HFFc6 (cell line): ENCODE results near the gene CLCN6. TPM values are rescaled to one million over a fixed set of nuclear protein-coding genes. Genes with fewer than 3 reads are reported as not detected.

Source experiments
- DNase-seq: peaks from one replicate; pipeline ENCODE4 v3.0.0-alpha.2; 2018
- H3K27ac Mint-ChIP-seq: 2 replicates; pipeline ENCODE4 v1.8.0; 2020; ENCODE audit warnings: mild to moderate bottlenecking, mixed read lengths
- H3K27me3 Mint-ChIP-seq: 2 replicates; pipeline ENCODE4 v1.8.0; 2021; ENCODE audit warnings: mild to moderate bottlenecking, moderate library complexity, mixed read lengths; ENCODE audit not compliant: insufficient read depth
- H3K36me3 Mint-ChIP-seq: 2 replicates; pipeline ENCODE4 v1.8.0; 2021; ENCODE audit warnings: low read depth, mixed read lengths
- H3K4me1 Mint-ChIP-seq: 2 replicates; pipeline ENCODE4 v1.8.0; 2020; ENCODE audit warnings: low read depth, mixed read lengths
- H3K4me3 Mint-ChIP-seq: 2 replicates; pipeline ENCODE4 v1.8.0; 2020; ENCODE audit warnings: mild to moderate bottlenecking, moderate library complexity, mixed read lengths
- H3K9me3 Mint-ChIP-seq: 2 replicates; pipeline ENCODE4 v1.8.0; 2020; ENCODE audit warnings: mild to moderate bottlenecking, mixed read lengths
- total RNA-seq, 6 experiments: library from RNA; stranded (reverse); fragmentation: NEBNext Ultra II Directional; extraction: Animal tissue kit (Norgen Biotek cat#: 25700); gene quantifications; 2 replicates in 1 of 6; 3 replicates in 5 of 6; pipeline ENCODE4 v1.2.3, GENCODE V29; 2021
- TF ChIP-seq, protein P1 (sequence below): fragments of 200-600 bp; sonication (generic); IDR thresholded peaks from 2 replicates; pipeline ENCODE4 v1.5.0; 2021; ENCODE audit warnings: antibody characterized with exemption, mild to moderate bottlenecking

CLCN6 gene
- total RNA-seq, 6 experiments from 2014 or later: 6.2 to 8.3 (median 7.9) TPM

- TF ChIP-seq, protein P1, sequence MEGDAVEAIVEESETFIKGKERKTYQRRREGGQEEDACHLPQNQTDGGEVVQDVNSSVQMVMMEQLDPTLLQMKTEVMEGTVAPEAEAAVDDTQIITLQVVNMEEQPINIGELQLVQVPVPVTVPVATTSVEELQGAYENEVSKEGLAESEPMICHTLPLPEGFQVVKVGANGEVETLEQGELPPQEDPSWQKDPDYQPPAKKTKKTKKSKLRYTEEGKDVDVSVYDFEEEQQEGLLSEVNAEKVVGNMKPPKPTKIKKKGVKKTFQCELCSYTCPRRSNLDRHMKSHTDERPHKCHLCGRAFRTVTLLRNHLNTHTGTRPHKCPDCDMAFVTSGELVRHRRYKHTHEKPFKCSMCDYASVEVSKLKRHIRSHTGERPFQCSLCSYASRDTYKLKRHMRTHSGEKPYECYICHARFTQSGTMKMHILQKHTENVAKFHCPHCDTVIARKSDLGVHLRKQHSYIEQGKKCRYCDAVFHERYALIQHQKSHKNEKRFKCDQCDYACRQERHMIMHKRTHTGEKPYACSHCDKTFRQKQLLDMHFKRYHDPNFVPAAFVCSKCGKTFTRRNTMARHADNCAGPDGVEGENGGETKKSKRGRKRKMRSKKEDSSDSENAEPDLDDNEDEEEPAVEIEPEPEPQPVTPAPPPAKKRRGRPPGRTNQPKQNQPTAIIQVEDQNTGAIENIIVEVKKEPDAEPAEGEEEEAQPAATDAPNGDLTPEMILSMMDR: no peak
Observed at GRCh38 chr1:11822091-11822490, 16.1 kb downstream of the CLCN6 start.

DNA sequence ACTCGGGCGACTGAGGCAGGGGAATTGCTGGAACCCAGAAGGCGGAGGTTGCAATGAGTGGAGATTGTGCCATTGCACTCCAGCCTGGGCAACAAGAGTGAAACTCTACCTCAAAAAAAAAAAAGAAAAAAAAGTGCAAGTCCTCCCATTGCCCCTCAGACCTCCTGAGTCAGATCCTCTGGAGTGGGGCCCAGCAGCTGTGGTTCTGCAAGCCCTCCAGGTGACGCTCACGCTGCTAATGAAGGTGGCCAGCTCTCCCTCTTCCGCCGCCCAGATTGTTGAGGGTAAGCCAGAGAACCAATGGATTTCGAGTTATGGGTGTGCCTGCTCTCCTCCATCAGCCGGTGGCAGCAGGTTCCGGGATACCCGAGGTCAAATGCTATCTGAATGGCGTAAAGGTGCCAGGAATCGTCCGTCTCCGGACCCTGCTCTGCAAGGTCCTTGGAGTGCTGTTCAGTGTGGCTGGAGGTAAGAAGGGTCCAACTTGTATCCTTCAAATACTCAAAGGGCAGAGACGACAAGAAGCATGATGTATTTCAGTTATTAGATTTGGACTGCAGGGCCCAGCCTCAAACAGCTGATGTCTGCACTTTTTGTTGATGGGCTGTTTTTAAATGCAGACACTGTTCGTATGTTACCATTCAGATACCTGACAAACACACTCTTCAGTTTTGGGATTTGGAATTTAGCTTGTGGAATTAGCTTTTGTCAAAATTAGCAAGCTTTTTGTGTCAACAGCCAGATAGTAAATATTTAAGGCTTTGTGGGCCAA, 17.6 kb downstream of the CLCN6 start:
- TF ChIP-seq, protein P1: no peak
- H3K27me3 Mint-ChIP-seq: no peaks in the 10 kb centered on the region; the same call in 1 of the 2 replicates
- no peaks in the 10 kb centered on the region for H3K9me3 Mint-ChIP-seq
- peaks cover 22% of the 10 kb centered on the region for H3K36me3 Mint-ChIP-seq
- no peak for DNase-seq
- H3K27ac Mint-ChIP-seq: no peak overlapping the region
- peaks cover 25% of the 10 kb centered on the region for H3K4me1 Mint-ChIP-seq
- no peak overlapping the region; the same call in 1 of the 2 replicates for H3K4me3 Mint-ChIP-seq

More at GRCh38 chr1:11822091-11822490, 16.1 kb downstream of the CLCN6 start:
- Mint-ChIP-seq H3K4me1 (peaks cover 25% of the 10 kb centered on the region), H3K4me3 (peak overlapping the region; percentile 45; the same call in 1 of the 2 replicates), H3K9me3 (no peaks in the 10 kb centered on the region), H3K36me3 (peaks cover 29% of the 10 kb centered on the region), H3K27ac (peak overlapping the region; percentile 58), H3K27me3 (no peaks in the 10 kb centered on the region; the same call in 1 of the 2 replicates)
- peak; percentile 30 for DNase-seq

- Mint-ChIP-seq H3K36me3 (peaks cover 10% of the 10 kb centered on the region), H3K4me1 (peaks cover 20% of the 10 kb centered on the region), H3K27ac (no peak overlapping the region), H3K27me3 (no peaks in the 10 kb centered on the region; the same call in 1 of the 2 replicates), H3K4me3 (no peak overlapping the region), H3K9me3 (no peaks in the 10 kb centered on the region)
- no peak for DNase-seq
- TF ChIP-seq, protein P1: no peak
Observed at GRCh38 chr1:11825131-11825530, 19.1 kb downstream of the CLCN6 start.

GRCh38 chr1:11826946-11827345, 21.0 kb downstream of the CLCN6 start:
- H3K27me3 Mint-ChIP-seq: no peaks in the 10 kb centered on the region; the same call in none of the 2 replicates
- no peaks in the 10 kb centered on the region for H3K9me3 Mint-ChIP-seq
- DNase-seq: no peak
- H3K36me3 Mint-ChIP-seq: peaks cover 9% of the 10 kb centered on the region
- no peak overlapping the region for H3K27ac Mint-ChIP-seq
- peaks cover 5% of the 10 kb centered on the region for H3K4me1 Mint-ChIP-seq
- TF ChIP-seq, protein P1: no peak
- H3K4me3 Mint-ChIP-seq: no peak overlapping the region

- no peak for DNase-seq
- Mint-ChIP-seq H3K27ac (no peak overlapping the region), H3K4me3 (no peak overlapping the region), H3K27me3 (no peaks in the 10 kb centered on the region; the same call in none of the 2 replicates), H3K4me1 (no peaks in the 10 kb centered on the region), H3K36me3 (peaks cover 9% of the 10 kb centered on the region), H3K9me3 (no peaks in the 10 kb centered on the region)
- TF ChIP-seq, protein P1: no peak
Observed at GRCh38 chr1:11828511-11828910, 22.5 kb downstream of the CLCN6 start.
